Activated B cell treated with CpG ODN at 0.5 μM for 24 hours (primary cell): ENCODE data around the gene TMEM94. TPM values are rescaled to one million over a fixed set of nuclear protein-coding genes. Genes with fewer than 3 reads are reported as not detected.

ENCODE experiments used
- ATAC-seq: fragments of 200-7000 bp; cut with Tn5 transposase; one replicate; pipeline ENCODE4 v1.10.0; 2021; ENCODE audit warnings: low read depth, mild to moderate bottlenecking, moderate library complexity
- CTCF ChIA-PET: fragments of 350-600 bp; sonication (Branson Sonifier 250); formaldehyde crosslinking; loops from one replicate; lab custom pipeline; 2021; ENCODE audit warnings: antibody characterized with exemption; lab: Charles Lee
- POLR2A ChIA-PET: fragments of 350-600 bp; sonication (Branson Sonifier 250); formaldehyde crosslinking; loops from one replicate; lab custom pipeline; 2021; ENCODE audit warnings: antibody characterized with exemption; lab: Charles Lee
- DNase-seq: peaks from one replicate; pipeline ENCODE4 v3.0.0; 2022
- H3K27ac Mint-ChIP-seq: one replicate; pipeline ENCODE4 v1.8.0; 2020; ENCODE audit warnings: mixed read lengths
- H3K27me3 Mint-ChIP-seq: one replicate; pipeline ENCODE4 v1.8.0; 2021; ENCODE audit warnings: mixed read lengths
- H3K36me3 Mint-ChIP-seq: one replicate; pipeline ENCODE4 v1.8.0; 2021; ENCODE audit warnings: low read depth, mixed read lengths
- H3K4me1 Mint-ChIP-seq: one replicate; pipeline ENCODE4 v1.8.0; 2021; ENCODE audit warnings: mixed read lengths
- H3K4me3 Mint-ChIP-seq: one replicate; pipeline ENCODE4 v1.8.0; 2020; ENCODE audit warnings: mild to moderate bottlenecking, mixed read lengths
- H3K9me3 Mint-ChIP-seq: one replicate; pipeline ENCODE4 v1.8.0; 2020; ENCODE audit warnings: mixed read lengths
- intact Hi-C: fragments of 100-400 bp; cut with micrococcal nuclease; formaldehyde crosslinking; loops from one replicate; pipeline ENCODE4 v1.15.1; 2024
- total RNA-seq: library from RNA; stranded (reverse); gene quantifications from 2 replicates; pipeline ENCODE4 v1.2.3, GENCODE V29; 2022
- TF ChIP-seq, protein P1 (sequence below): fragments of 200-600 bp; IDR thresholded peaks from one replicate; pipeline ENCODE4 v1.8.0; 2022; ENCODE audit warnings: antibody characterized with exemption, mild to moderate bottlenecking

Gene TMEM94
- total RNA-seq, 1 donor from 2014 or later: 86.6 TPM

DNA sequence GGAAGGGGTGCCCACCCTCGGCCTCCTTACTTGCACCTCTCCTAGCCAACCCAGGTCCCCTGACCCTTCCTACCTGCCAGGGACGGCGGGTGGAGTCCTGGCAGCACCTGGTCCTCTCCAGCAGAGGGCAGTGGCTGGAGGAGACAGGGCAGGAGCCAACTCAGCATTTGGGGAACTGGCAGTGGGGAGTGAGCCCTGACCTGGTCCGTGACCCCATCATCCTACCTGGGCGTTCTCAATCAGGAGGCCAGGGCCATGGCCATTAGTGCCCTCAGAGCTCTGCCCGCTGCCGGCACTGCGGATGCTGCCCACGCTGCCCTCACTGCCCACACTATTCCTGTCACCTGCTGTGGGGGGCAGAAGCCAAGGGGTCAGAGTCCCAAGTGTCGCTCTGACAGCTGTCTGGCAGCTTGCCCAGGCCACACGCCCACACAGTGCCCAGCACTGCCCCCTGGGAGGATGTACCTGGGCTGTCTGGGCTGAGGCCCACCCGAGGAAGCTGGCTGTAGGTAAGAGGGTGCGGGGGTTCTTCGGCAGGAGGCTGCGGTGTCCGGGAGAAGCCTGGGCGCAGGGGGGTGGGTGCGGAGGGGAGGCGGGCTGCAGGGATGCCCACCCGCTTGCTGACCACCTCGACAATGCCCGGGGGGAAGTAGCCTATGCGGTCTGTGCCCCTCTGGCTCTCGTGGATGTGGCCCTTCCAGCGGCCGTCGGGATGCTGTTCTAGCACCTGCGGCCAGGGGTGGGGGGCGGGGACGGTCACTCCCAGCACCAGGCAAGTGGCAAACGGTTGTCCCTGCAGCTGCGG, 48.1 kb downstream of the TMEM94 start:
- ATAC-seq (peak; percentile 91), DNase-seq (peak; percentile 41)
- intact Hi-C loops: loop anchor here (1.0 to 5.0 kb wide), 5 partner anchors 11 to 243 kb away; partner anchors contain the start of genes CASKIN2 and LLGL2
- no peak overlapping the region for H3K27ac Mint-ChIP-seq
- no peaks in the 10 kb centered on the region for H3K27me3 Mint-ChIP-seq
- ChIA-PET CTCF (interaction anchor here (0.9 to 1.6 kb wide), 4 partner anchors 12 to 245 kb away, joined by 3 to 5 read pairs (median 4); partner anchors contain the start of genes LLGL2 and TSEN54), POLR2A (interaction anchor here (0.6 to 1.7 kb wide), 3 partner anchors 11 to 1207 kb away, joined by 3 to 4 read pairs (median 4); partner anchors contain the start of gene TSEN54)
- peaks cover 2% of the 10 kb centered on the region for H3K36me3 Mint-ChIP-seq
- no peaks in the 10 kb centered on the region for H3K9me3 Mint-ChIP-seq
- peaks cover 2% of the 10 kb centered on the region for H3K4me1 Mint-ChIP-seq
- TF ChIP-seq, protein P1, sequence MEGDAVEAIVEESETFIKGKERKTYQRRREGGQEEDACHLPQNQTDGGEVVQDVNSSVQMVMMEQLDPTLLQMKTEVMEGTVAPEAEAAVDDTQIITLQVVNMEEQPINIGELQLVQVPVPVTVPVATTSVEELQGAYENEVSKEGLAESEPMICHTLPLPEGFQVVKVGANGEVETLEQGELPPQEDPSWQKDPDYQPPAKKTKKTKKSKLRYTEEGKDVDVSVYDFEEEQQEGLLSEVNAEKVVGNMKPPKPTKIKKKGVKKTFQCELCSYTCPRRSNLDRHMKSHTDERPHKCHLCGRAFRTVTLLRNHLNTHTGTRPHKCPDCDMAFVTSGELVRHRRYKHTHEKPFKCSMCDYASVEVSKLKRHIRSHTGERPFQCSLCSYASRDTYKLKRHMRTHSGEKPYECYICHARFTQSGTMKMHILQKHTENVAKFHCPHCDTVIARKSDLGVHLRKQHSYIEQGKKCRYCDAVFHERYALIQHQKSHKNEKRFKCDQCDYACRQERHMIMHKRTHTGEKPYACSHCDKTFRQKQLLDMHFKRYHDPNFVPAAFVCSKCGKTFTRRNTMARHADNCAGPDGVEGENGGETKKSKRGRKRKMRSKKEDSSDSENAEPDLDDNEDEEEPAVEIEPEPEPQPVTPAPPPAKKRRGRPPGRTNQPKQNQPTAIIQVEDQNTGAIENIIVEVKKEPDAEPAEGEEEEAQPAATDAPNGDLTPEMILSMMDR: no peak
- H3K4me3 Mint-ChIP-seq: no peak overlapping the region

DNA sequence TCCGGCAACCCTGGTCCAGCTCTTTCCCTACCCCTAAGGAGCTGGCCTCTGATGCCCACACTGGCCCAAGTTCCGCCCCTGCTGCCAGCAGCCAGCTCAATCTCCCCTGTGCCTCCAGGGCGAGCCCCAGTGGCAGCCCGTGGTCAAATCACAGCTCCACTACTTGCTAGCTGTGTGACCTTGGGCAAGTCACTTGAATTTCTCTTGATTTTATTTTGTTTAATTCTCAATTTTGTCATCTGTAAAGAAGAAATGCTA, 48.6 kb downstream of the TMEM94 start:
- Mint-ChIP-seq H3K4me3 (no peak overlapping the region), H3K27me3 (no peaks in the 10 kb centered on the region), H3K27ac (no peak overlapping the region), H3K4me1 (peaks cover 2% of the 10 kb centered on the region), H3K9me3 (no peaks in the 10 kb centered on the region), H3K36me3 (no peaks in the 10 kb centered on the region)
- intact Hi-C loops: no loop called here
- no peak for DNase-seq
- no peak for ATAC-seq
- ChIA-PET CTCF (interaction anchor here (0.9 to 1.6 kb wide), 4 partner anchors 11 to 245 kb away, joined by 3 to 5 read pairs (median 4); partner anchors contain the start of genes LLGL2 and TSEN54), POLR2A (interaction anchor here (0.7 kb wide), 1 partner anchor 1207 kb away, joined by 4 read pairs; no protein-coding TSS in a partner anchor)
- TF ChIP-seq, protein P1: no peak

DNA sequence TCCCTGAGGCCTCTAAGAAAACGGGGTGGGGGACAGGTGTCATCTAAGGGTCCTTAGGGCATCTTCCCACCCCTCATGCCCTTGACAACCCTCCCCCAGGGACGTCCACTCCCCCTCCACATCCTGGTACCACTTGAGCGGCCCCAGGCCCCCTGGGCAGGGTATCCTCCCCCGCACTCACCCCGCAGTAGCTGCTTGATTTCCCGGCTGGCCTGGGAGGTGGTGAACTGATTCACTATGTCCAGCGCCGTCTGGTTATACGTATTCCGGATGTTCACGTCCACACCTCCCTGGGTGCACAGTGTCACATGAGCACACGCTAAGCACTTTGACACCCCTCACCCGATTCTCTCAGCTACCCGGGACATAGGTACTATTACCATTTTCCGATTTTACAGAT, 49.2 kb downstream of the TMEM94 start:
- Mint-ChIP-seq H3K9me3 (no peaks in the 10 kb centered on the region), H3K4me3 (no peak overlapping the region), H3K4me1 (peaks cover 2% of the 10 kb centered on the region), H3K36me3 (no peaks in the 10 kb centered on the region), H3K27ac (no peak overlapping the region), H3K27me3 (no peaks in the 10 kb centered on the region)
- TF ChIP-seq, protein P1: no peak
- ATAC-seq (no peak), DNase-seq (no peak)
- ChIA-PET POLR2A (no interaction called here), CTCF (interaction anchor here (1.0 to 1.6 kb wide), 3 partner anchors 11 to 244 kb away, joined by 3 to 4 read pairs (median 4); partner anchors contain the start of genes LLGL2 and TSEN54)
- intact Hi-C loops: no loop called here

DNA sequence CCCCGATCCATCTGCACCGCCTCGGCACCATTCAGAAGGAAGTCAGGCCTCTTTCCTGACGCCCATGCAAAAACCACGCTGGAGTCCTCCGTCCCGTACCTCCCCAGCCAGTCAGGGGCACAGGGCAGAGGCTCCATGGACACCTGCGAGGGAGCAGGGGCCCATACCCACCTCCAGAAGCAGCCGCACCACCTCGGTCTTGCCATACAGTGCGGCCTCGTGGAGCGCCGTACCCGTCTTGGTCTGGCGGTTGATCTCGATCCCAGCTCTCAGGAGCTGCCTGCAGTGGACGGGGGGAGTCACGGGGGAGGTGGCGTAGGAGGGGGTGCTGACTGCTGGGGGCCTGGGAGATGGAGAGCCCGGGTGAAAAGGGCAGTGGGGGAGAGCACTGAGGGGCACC, 49.7 kb downstream of the TMEM94 start:
- ChIA-PET POLR2A (interaction anchor here (0.6 kb wide), 1 partner anchor 130 kb away, joined by 4 read pairs; no protein-coding TSS in a partner anchor), CTCF (interaction anchor here (1.6 kb wide), 2 partner anchors 10 to 244 kb away, joined by 3 to 4 read pairs; partner anchors contain the start of gene TSEN54)
- no peaks in the 10 kb centered on the region for H3K36me3 Mint-ChIP-seq
- no peak for ATAC-seq
- intact Hi-C loops: no loop called here
- no peak overlapping the region for H3K27ac Mint-ChIP-seq
- TF ChIP-seq, protein P1: no peak
- H3K27me3 Mint-ChIP-seq: no peaks in the 10 kb centered on the region
- no peak overlapping the region for H3K4me3 Mint-ChIP-seq
- peaks cover 2% of the 10 kb centered on the region for H3K4me1 Mint-ChIP-seq
- H3K9me3 Mint-ChIP-seq: no peaks in the 10 kb centered on the region
- DNase-seq: no peak

DNA sequence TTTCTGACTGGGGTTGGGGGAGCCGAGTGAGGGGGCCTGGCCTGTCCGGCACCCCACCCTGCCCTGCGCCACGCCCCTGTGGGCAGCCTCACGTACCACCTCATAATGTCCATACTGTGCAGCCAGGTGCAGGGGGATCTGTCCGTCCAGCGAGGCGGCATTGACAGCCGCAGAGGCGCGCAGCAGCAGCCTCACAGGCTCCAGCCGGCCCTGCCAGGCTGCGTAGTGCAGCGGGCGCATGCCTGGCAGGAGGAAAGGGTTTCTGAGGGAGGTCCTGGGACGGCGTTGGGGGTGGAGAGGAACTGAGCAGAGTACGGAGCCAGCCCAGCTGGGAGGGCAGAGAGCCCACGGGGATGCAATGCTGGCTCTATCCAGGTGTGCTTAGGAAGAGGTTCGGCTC, 50.5 kb downstream of the TMEM94 start:
- peaks cover 2% of the 10 kb centered on the region for H3K4me1 Mint-ChIP-seq
- CTCF ChIA-PET: no interaction called here
- ATAC-seq (no peak), DNase-seq (no peak)
- no peak overlapping the region for H3K4me3 Mint-ChIP-seq
- no peaks in the 10 kb centered on the region for H3K27me3 Mint-ChIP-seq
- H3K9me3 Mint-ChIP-seq: no peaks in the 10 kb centered on the region
- no peaks in the 10 kb centered on the region for H3K36me3 Mint-ChIP-seq
- intact Hi-C loops: no loop called here
- POLR2A ChIA-PET: no interaction called here
- TF ChIP-seq, protein P1: no peak
- H3K27ac Mint-ChIP-seq: no peak overlapping the region
